Panc1 (cell line): ENCODE data around the gene SHROOM3. TPM values are rescaled to one million over a fixed set of nuclear protein-coding genes. Genes with fewer than 3 reads are reported as not detected.

ENCODE experiments used
- ATAC-seq: fragments of 200-7000 bp; cut with Tn5 transposase; 2 replicates; pipeline ENCODE4 v1.9.1; 2020; ENCODE audit warnings: mild to moderate bottlenecking, moderate library complexity
- BruUV-seq: library from RNA; stranded (reverse); fragments of 400-500 nt; replicated peaks from 2 replicates; lab custom pipeline; 2021; lab: Mats Ljungman, UMichigan
- CTCF ChIA-PET: fragments of 300-600 bp; sonication (Branson Sonifier 250); formaldehyde crosslinking; loops from one replicate; lab custom pipeline; 2022; ENCODE audit warnings: antibody characterized with exemption; lab: Charles Lee
- POLR2A ChIA-PET: fragments of 300-600 bp; sonication (Branson Sonifier 250); formaldehyde crosslinking; loops from one replicate; lab custom pipeline; 2022; ENCODE audit warnings: antibody characterized with exemption; lab: Charles Lee
- DNase-seq: peaks from one replicate; pipeline ENCODE4 v3.0.0-alpha.2; 2010; ENCODE audit warnings: low read depth, low spot score
- H3K27ac ChIP-seq: 2 replicates; pipeline ENCODE4 v1.5.1; 2011; ENCODE audit warnings: mild to moderate bottlenecking, low read length, inconsistent platforms
- H3K27me3 ChIP-seq: fragments of 200-500 bp; sonication (Bioruptor generic); 2 replicates; pipeline ENCODE4 v1.6.0; 2014; ENCODE audit warnings: low read length, inconsistent platforms; ENCODE audit not compliant: control insufficient read depth, insufficient read depth
- H3K36me3 ChIP-seq: fragments of 200-500 bp; sonication (Bioruptor generic); 2 replicates; pipeline ENCODE4 v1.5.1; 2014; ENCODE audit warnings: inconsistent platforms, mild to moderate bottlenecking, low read length, moderate library complexity; ENCODE audit not compliant: control insufficient read depth, insufficient read depth
- H3K4me1 ChIP-seq: 2 replicates; pipeline ENCODE4 v1.5.1; 2011; ENCODE audit warnings: inconsistent platforms, mild to moderate bottlenecking, low read length, moderate library complexity; ENCODE audit not compliant: control insufficient read depth, insufficient read depth
- H3K4me3 ChIP-seq, 2 experiments: 2 replicates each; pipeline ENCODE4 v1.5.1; 2011 to 2012; ENCODE audit warnings: low read depth in 2 of 2, low read length in 2 of 2, mild to moderate bottlenecking in 2 of 2, inconsistent platforms in 1 of 2, moderate library complexity in 1 of 2
- H3K9me3 ChIP-seq: fragments of 200-500 bp; sonication (Bioruptor generic); 2 replicates; pipeline ENCODE4 v1.5.1; 2014; ENCODE audit warnings: low read depth, mild to moderate bottlenecking, inconsistent platforms, low read length, moderate library complexity; ENCODE audit not compliant: control insufficient read depth, insufficient read depth
- CTCF ChIP-seq: fragments of 450-650 bp; IDR thresholded peaks from 2 replicates; pipeline ENCODE4 v1.5.1; 2017; ENCODE audit warnings: mild to moderate bottlenecking
- POLR2AphosphoS5 ChIP-seq: IDR thresholded peaks from 2 replicates; pipeline ENCODE4 v1.6.1; 2012; ENCODE audit warnings: mild to moderate bottlenecking, low read depth, low read length, moderate library complexity
- REST ChIP-seq, 2 experiments: IDR thresholded peaks; 2 replicates each; pipeline ENCODE4 v1.6.1; 2011 to 2012; ENCODE audit warnings: low read depth in 2 of 2, control low read depth in 1 of 2, low read length in 1 of 2, mild to moderate bottlenecking in 1 of 2, moderate library complexity in 1 of 2; ENCODE audit not compliant: insufficient read depth in 1 of 2
- SIN3A ChIP-seq: IDR thresholded peaks from 2 replicates; pipeline ENCODE4 v1.6.1; 2012; ENCODE audit warnings: low read depth, mild to moderate bottlenecking, low read length, moderate library complexity, borderline replicate concordance; ENCODE audit not compliant: insufficient read depth
- TCF7L2 ChIP-seq: IDR thresholded peaks from 2 replicates; pipeline ENCODE4 v1.6.1; 2011; ENCODE audit warnings: mild to moderate bottlenecking, low read depth, low read length, inconsistent platforms
- in situ Hi-C: cut with HindIII; loops from 2 replicates; pipeline ENCODE4 v1.10.0; 2016; ENCODE audit warnings: low sequenced_read_pairs, low pct_unique_long_range_greater_than_20kb
- intact Hi-C: fragments of 100-400 bp; cut with micrococcal nuclease; formaldehyde crosslinking; loops from one replicate; pipeline ENCODE4 v1.10.0; 2022; ENCODE audit not compliant: unreplicated experiment
- total RNA-seq: library from RNA; stranded (reverse); gene quantifications from one replicate; pipeline ENCODE4 v1.2.1, GENCODE V29; 2021; ENCODE audit not compliant: unreplicated experiment

Gene SHROOM3
- total RNA-seq, 1 experiment from 2014 or later = 7.2 TPM

- no peak for DNase-seq
- POLR2A ChIA-PET = no interaction called here
- Histone ChIP-seq H3K4me3 (no peak overlapping the region), H3K27me3 (no peaks in the 10 kb centered on the region), H3K36me3 (no peaks in the 10 kb centered on the region), H3K9me3 (no peaks in the 10 kb centered on the region), H3K27ac (no peak overlapping the region), H3K4me1 (no peaks in the 10 kb centered on the region)
- TF ChIP-seq CTCF (no peak), REST (IDR thresholded peaks at IDR 0.05; ENCODE audit: insufficient read depth in 1 of 2, low read depth in 2 of 2, low read length in 1 of 2) (no peak), POLR2AphosphoS5 (no peak), TCF7L2 (no peak), SIN3A (no peak)
- no peak for ATAC-seq
- CTCF ChIA-PET = no interaction called here
- in situ Hi-C loops = no loop called here
- no TSS peak for BruUV-seq
- intact Hi-C loops = no loop called here
Measured at GRCh38 chr4:76386566-76387305, 48.3 kb upstream of the SHROOM3 start.

GRCh38 chr4:76388160-76388908 is 46.7 kb upstream of the SHROOM3 start:
- TF ChIP-seq TCF7L2 = no peak
- no peak for TF ChIP-seq POLR2AphosphoS5
- no peak for TF ChIP-seq REST (IDR thresholded peaks at IDR 0.05; ENCODE audit: insufficient read depth in 1 of 2, low read depth in 2 of 2, low read length in 1 of 2)
- no peak for TF ChIP-seq CTCF
- no peak for TF ChIP-seq SIN3A
- intact Hi-C loops = no loop called here
- no peak for DNase-seq
- H3K27ac ChIP-seq = no peak overlapping the region
- no TSS peak for BruUV-seq
- no peak for ATAC-seq
- POLR2A ChIA-PET = no interaction called here
- no peak overlapping the region for H3K4me3 ChIP-seq
- H3K36me3 ChIP-seq = no peaks in the 10 kb centered on the region
- no peaks in the 10 kb centered on the region for H3K9me3 ChIP-seq
- CTCF ChIA-PET = no interaction called here
- H3K4me1 ChIP-seq = no peaks in the 10 kb centered on the region
- no peaks in the 10 kb centered on the region for H3K27me3 ChIP-seq
- in situ Hi-C loops = no loop called here
